Uterus (tissue), 2 donors: ENCODE data around the gene CACNB2.

Source experiments
- POLR2A ChIP-seq, 2 donors: fragments of 450-650 bp; IDR thresholded peaks; one replicate each; pipeline ENCODE4 v1.6.1; 2016; ENCODE audit warnings: antibody characterized with exemption in 2 of 2, mild to moderate bottlenecking in 1 of 2, moderate library complexity in 1 of 2
- TF ChIP-seq, protein P1 (sequence below), 4 experiments: fragments of 200-600 bp in 2 of 4; fragments of 450-650 bp in 2 of 4; sonication (generic) in 2 of 4; IDR thresholded peaks; one replicate each; pipeline ENCODE4 v1.5.1; 2016 to 2019; ENCODE audit warnings: antibody characterized with exemption in 4 of 4, mild to moderate bottlenecking in 2 of 4, moderate library complexity in 1 of 4

DNA sequence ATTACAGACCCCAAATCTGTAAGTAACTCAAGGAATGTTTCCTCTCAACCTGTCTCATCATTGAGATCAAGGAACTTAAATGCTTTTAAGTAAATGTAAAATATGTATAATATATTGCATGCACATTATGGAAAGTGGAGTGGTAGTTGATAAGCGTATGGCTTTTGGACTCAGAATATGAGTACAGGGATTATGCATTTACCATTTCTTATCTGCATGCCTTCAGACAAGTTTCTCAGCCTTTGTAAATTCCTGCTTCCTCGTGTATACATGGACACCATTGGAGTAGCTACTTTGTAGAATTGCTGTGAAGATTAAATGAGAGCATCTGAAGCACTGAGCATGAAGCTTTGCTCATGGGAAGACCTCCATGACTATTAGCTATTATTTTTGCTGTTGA is 70.5 kb downstream of the CACNB2 start:
- TF ChIP-seq, protein P1, sequence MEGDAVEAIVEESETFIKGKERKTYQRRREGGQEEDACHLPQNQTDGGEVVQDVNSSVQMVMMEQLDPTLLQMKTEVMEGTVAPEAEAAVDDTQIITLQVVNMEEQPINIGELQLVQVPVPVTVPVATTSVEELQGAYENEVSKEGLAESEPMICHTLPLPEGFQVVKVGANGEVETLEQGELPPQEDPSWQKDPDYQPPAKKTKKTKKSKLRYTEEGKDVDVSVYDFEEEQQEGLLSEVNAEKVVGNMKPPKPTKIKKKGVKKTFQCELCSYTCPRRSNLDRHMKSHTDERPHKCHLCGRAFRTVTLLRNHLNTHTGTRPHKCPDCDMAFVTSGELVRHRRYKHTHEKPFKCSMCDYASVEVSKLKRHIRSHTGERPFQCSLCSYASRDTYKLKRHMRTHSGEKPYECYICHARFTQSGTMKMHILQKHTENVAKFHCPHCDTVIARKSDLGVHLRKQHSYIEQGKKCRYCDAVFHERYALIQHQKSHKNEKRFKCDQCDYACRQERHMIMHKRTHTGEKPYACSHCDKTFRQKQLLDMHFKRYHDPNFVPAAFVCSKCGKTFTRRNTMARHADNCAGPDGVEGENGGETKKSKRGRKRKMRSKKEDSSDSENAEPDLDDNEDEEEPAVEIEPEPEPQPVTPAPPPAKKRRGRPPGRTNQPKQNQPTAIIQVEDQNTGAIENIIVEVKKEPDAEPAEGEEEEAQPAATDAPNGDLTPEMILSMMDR (IDR thresholded peaks at IDR 0.05), result no peak
- no peak for TF ChIP-seq POLR2A (IDR thresholded peaks at IDR 0.05)
